Measurements from ENCODE around the gene CAMTA1. TPM values are rescaled to one million over a fixed set of nuclear protein-coding genes. Genes with fewer than 3 reads are reported as not detected.
"Not testable (repeated sequence)": the region's sequence is repeated elsewhere in the genome, so short reads cannot be mapped to it uniquely, and the experiment has no call there.

CAMTA1 gene
- total RNA-seq, 1 experiment from 2014 or later: 219 TPM

DNA sequence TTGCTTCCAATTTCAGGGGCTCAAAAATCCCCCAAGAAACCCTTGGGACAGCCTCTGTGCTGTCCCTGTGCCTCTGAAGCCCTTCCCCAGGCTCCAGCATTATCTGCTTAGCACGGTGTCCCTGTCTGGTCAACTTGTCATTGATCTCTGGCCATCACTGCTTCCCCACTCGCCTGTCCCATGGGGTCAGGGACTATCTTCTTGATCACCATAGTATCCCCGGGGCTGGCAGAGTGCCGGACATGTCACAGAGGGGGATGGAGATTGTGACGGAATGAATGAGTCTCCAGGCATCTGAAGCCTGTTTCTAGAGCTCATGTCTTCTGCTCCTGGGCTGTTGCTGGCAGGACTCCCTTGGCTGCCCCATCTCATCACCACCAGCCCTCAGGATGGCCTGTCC, 886.4 kb downstream of the CAMTA1 start:
- DNase-seq (ENCODE audit: low read depth): no peak

DNA sequence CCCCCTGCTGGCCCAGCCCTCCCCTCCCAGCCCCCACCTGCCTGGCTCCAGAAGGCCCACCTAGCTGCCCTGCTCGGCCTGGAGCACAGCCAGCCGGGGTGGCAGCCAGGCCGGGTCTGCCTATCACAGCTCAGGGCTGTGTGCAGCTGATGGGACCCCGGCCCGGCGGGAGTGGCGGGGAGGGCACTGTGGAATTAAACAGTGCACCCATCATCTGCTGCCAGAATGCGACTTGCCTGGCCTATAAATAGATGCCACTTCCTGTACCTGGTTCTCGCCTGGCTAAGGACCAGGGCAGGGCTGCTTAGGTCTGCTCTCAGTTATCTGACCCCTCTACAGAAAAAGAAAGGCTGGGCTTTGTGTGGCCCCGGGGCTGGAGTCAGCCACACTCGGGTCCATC, 887.6 kb downstream of the CAMTA1 start:
- DNase-seq (ENCODE audit: low read depth): no peak

DNA sequence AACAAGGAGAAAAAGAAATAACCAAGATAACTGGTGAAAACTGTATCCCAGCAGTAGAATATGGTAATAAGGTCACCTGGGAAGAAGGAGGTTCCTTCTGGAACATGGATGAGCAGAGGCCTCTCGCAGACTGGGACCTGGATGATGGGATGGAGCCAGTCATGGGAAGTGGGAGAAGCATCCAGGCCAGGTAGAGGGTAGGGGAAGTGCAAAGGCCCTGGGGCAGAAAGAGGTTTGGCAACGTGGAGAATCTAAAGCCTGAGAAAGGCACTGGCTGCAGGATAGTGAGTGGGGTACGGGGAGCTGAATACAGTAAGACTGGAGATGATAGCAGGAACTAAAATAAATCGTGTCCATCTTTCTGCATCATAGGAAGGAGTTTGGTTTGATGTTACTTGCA, 889.7 kb downstream of the CAMTA1 start:
- no peak for DNase-seq (ENCODE audit: low read depth)

DNA sequence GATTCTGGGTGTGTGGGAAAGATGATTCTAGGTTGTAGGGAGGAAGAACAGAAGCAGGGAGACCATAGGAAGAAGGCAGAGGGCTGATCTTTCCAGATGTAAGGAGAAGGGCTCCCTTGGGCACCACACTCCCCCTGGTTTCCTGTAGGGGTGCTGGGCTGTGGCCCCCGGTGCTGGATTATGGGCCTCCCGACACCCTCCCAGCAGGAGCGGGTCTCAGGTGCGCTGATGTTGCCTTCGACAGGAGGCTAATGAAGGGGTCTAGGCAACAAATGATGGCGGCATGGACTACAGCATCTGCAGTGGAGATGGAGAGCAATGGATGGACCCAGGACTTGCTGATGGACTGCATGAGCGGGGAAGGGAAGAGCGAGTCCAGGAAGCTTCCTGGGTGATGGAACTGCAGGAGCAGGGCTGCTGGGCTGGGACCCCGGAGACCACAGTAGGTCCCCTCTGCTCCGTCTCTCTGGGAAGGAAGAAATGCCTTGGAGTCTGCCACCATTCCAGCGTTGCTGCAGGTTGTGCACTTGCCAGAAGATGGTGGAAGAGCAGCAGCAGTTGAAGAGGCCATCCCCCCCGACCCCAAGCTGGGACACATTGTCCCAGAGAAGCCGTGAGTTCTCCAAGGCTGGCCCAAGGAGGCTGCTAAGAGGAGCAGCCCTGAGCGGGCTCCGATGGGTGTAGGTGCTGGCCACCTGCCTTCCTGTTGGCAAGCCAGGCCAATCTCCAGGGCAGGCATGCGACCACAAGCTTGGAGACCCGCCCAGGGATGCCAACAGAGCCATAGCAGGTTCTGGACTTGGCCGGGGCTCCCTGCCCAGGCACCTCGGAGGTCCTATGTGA, 890.4 kb downstream of the CAMTA1 start:
- DNase-seq (ENCODE audit: low read depth): no peak

DNA sequence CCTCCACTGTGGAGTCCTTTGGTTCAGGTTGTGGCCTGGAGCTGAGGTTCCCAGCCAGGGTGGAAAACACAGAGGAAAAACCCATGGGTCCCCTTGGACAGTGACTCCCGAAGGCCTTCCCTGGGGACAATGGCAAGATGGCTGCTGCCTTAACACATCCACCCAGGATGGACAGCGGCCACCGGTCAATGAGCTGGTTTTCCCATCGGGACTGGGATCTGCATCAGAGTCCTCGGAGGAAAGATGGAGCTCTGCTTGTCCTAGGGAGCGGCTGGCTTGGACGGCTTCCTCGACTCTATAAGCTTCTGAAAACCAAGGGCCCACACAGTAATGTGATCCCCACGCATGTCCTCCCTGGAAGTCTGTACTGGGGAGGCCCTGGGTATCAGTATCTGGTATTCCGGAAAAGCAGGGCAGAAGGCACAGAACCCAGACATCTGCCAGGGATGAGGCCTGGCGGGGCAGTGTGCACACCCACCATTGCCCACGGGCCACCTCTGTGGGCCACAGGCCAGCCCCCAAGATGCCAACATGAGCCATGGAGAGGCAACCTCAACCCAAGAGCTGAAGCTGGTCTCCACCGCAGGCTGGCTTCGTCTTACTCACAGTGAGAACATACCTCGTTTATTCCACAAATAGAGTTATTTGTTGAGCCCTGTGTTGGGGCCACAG, 891.2 kb downstream of the CAMTA1 start:
- no peak for DNase-seq (ENCODE audit: low read depth)

DNA sequence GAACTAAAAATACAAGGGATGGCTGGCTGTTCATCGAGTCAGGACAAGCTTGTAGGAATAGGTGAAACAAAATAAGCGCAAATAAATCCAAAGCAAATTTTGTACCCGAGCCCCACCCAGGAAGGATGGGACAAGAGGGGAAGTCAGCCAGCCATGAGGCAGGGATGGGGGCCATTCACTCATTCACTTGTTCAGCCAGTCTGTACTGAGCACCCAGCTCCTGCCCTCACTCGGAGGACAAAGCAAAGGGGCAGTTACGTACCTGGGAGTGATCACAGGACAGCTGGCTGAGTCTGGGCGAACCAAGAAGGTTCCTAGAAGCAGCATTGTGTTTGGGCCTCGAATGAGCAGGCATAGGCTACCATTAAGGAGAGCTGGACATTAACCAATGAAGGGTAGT, 891.9 kb downstream of the CAMTA1 start:
- no peak for DNase-seq (ENCODE audit: low read depth)

DNA sequence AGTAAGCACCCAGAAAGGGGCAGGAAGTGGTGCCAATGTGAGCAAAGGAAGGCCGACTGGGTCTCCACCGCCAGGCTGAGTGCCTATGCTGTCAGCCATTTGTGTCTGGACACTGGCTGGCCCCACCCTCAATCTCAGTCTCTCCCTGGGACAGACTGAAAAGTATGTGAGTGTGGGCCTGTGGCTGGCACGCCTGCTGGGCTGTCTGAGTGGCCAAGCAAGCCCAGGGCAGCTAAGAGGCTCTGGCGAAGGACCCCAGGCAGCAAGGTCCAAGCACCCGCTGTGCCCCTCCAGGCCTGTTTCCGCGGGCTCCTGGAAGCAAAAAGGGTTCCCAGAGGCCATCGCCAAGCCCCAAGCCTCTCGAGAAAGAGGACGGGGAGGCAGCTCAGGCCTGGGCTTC, 892.6 kb downstream of the CAMTA1 start:
- no peak for DNase-seq (ENCODE audit: low read depth)

DNA sequence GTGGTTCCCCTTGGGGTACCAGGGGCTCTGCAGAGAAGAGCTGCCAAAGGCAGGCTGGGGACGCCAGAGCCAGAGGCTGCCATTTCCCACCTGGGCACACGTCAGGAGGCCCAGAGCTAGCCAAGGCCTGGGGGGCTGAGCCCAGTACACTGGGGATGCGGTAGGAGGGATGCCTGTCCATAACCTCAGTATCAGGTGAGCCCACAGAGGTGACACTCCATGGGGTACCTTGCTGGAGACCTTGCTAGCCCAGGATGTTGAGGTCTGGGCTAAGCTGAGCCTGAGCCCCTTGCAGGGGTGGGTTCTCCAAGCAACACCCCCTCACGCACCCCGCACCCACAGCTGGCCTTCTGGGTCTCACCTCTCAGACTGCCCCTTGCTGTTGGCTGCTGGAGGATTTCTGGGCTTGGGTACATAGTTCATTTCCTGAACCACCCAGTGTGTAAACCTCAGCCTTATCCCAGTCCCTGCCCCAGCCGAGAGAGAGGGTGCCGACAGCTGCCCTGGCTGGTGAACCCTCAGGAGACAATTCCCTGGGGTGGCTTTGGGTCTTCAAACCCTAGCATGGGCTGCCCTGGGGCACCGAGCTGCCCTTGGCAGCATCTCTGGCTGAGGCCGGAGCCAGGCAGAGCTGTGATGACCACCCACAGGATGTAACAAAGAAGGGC, 893.4 kb downstream of the CAMTA1 start:
- DNase-seq (ENCODE audit: low read depth): no peak

DNA sequence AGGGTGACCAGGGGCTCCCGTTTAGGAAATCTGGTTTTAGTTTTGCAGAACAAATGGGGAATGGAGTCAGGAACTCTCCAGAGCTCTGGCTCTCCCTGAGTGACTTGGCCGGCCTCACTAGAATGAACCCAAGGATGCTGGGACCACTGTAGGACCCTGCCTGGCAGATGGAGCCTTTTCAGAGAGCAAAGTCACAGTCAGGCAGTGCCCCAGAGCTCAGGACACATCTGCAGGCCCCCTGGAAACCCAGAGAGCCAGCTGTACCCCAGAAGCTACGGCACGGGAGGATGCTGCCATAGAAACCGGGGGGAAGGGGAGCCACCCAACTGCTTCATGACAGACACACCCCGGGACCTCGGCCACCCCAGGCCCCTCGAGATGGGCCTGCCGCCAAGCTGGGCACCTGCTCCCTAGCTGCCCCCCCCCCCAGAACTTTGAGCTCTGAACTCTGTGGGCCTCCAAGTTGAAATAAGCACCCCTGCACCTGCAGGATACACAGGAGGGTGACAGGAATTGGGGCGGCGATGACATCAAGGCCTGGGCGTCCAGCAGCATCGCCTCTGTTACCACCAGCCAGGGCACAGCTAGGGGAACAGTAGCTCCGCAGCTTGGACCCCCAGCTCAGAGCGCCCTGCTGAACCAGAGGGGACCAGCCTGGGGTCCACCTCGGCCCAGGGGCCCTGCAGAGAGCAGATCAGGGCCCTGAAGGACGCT, 894.1 kb downstream of the CAMTA1 start:
- no peak for DNase-seq (ENCODE audit: low read depth)

DNA sequence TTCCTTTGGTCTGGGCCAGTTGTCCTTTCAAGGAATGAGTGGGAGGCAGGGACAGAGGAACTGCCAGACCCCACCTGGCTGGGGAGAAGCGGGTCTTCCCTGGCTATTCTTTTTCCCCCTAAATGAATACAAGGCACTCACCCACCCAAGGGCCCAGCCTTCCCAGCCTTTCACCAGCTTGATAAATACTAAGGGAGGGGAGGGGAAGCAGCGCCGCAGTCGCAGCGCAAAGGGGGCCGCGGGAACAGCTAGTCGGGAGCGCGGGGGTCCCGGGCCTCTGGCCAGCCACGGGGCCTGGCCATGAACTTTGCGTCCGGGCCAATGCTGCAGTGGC, 894.6 kb downstream of the CAMTA1 start:
- DNase-seq (ENCODE audit: low read depth): no peak

DNA sequence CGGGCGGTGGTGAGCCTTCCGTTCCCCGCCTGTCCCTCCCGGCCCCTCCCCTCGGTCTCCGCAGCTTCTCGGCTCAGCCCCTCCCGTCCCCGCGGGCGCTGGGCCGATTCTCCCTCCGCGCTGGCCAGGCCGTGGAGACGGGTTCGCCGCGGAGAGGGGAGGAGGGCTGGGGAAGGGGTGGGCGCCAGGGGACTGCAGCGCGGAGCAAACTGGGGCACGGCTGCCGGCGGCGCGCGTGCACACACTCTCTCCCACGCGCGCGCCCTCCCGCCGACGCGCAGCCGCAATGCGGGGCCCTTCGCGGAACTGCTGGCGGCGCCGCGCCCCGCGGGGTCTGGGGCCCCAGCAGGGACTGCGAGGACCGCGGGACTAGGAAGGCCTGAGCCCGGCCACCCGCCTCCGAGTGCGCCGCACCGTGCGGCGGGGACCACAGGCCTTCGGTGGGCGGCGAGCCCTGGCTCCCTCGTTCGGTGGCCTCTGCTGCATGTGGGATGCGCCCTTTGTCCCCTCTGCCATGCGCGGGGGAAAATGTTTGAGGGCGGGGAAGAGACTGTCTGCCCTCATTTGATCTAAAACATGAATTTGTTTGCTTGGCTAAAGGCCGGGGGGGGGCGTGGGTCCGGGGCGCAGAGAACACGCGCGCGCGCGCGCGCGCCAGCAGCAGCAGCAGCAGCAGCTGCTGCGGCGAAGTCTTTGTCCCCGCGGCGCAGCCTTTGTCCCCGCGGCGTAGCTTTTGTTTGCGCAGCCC, 895.1 kb downstream of the CAMTA1 start:
- DNase-seq (ENCODE audit: low read depth): peak; percentile 22

DNA sequence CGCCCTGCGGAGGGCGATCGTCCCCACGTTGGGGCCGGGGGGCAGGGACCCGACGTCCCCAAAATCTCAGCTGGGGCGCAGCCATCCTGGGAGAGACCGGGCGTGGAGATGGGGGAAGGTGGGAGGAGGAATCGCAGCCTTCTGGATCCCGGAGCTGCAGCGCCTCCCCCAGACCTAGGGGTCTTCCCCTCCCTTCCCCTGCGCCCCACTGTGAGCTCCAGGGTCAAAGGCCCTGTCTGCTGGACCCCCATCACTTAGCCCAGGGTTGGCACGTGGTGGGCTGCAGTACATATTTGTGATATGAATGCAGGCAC, 895.7 kb downstream of the CAMTA1 start:
- DNase-seq (ENCODE audit: low read depth): no peak

DNA sequence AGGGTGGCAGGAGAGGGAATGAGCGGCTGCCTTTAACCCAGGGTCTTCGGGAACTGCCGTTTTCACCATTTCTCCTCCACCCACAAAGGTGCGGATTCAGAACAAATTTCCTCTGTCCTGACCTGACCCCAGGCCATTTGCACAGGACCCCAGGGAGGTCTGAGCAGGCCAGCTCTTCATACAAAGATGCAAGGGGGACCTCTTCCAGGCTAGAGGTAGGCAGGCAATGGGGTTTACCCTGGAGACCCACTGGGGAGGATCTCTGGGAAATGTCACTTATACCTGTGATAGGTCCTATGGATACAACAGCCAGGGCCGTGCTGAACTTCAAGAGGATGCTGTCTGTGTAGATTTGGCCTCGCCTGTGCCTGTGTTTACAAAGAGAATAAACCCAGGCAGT, 896.1 kb downstream of the CAMTA1 start:
- DNase-seq (ENCODE audit: low read depth): no peak

DNA sequence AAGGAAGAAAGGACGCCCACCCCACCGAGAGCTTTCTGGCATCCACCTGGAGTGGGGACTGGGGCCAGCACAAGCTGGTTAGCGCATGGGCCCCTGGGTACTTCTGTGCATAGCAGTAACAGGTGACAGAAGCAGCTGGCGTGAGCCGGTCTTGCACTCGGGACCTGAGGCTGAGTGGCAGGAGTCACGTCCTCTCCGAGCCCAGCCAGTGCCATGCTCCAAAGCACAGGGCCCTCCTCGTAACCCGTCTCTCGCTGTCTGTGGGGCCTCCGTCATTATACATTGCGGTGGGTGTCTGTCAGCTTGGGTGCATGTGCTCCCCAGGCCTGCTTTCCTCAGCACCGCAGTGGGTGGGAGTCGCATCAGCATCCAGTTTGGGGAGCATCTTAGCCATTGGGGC, 898.3 kb downstream of the CAMTA1 start:
- no peak for DNase-seq (ENCODE audit: low read depth)

DNA sequence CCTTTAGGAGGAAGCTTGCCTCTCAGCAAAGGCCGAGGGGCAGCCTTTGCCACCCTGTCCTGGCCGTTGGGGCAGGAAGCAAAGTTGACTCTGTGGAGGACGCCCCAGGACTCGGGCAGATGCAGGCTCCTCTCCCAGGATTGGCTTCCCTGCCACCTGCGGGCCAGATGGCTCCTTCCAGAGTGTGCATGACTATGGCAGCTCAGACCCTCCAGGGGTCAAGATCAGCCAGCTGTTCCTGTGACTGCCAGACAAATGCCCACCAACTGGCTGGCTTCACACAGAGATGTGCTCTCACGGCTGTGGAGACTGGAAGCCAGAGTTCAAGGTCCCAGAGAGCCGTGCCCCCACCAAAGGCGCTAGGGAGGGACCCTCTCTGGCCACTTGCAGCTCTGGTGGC, 898.9 kb downstream of the CAMTA1 start:
- DNase-seq (ENCODE audit: low read depth): no peak

DNA sequence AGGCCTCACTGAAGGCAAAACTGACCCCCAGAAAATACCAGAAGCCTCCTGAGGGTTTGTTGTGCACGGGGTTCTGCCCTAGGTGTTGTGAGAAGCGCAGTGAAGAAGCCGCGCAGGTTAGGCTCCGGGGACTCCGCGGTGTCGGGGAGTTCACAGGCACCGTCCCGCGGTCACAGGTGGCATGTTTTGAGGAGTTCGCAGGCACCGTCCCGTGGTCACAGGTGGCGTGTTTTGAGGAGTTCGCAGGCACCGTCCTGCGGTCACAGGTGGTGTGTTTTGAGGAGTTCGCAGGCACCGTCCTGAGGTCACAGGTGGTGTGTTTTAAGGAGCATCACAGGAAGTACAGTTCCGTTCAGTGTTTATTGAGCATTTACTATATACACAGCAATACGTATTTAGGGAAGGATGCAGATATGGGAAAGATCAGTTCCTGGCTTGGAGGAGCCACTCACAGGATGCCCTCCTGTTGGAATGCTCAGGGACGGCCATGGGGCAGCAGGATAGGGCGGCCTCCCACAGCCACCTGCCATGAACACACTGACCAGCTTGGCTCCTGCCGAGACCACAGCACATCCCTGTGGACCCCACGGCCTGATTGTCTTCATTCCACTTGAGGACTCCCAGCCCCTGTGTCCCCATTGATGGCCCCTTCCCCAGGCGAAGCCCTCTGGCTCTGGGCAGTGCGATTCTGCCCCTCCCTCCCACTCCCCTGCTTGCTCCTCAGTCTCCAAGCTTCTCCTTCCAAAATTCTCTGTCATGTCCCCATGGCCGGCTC, 899.8 kb downstream of the CAMTA1 start:
- no peak for DNase-seq (ENCODE audit: low read depth)

DNA sequence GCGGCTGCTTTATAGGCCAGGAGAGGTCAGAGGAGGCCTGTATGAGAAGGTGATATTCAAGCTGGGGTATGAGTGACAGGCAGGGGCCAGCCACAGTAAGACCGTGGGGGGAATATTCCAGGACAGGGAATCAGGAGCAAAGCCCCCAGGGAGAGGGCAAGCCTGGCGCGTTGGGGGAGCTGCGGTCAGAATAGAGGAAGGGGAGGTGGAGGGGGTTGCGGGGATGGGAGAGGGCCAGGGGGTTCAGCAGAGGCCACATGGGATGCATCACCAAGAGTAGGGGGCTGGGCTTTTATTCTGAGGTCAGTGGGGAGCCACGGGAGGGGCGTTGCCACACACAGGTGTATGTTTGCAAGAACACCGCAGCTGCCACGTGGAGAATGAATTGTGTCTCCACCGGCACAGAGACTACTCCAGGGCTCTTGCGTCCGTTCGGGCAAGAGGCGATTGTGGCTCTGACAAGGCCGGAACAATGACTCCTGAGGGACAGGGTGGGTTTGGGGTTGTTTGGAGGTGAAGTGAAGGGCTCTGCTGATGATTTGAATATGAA, 901.1 kb downstream of the CAMTA1 start:
- DNase-seq (ENCODE audit: low read depth): no peak

DNA sequence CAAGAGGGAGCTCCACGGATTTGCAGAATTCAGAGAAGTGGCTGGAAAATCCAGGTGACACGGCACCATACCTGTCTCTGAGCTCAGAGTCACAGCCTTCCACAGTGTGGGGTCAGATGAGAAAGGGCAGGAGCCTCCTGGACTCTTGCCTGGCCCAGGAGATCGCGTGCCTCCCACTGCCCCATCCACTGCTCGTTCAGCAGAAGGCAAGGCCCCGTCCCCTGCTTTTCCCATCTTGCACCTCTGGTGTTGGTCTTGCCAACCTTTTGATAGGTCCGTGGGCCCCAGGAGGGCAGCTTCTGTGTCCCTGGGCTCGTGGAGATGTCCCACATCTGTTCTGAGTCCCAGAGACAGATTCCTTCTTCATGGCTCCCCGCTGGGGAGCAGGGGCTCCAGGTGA, 902.2 kb downstream of the CAMTA1 start:
- no peak for DNase-seq (ENCODE audit: low read depth)

DNA sequence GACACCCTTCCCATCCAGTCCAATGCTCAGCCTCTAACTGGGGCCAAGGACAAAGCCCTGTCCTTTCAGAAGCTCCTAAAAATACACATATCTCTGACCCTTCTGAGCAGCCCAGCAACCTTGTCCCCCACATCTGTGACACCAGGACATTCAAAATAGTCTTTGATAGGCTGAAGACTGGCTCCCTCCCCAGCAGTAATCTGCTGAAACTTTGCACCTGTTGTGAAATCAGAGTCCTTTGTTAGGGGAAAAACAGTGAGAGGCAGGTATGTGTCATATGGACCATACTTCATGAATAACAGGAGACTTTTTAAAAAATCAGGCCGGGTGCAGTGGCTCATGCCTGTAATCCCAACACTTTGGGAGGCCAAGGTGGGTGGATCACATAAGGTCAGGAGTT, 903.4 kb downstream of the CAMTA1 start:
- DNase-seq (ENCODE audit: low read depth): no peak

DNA sequence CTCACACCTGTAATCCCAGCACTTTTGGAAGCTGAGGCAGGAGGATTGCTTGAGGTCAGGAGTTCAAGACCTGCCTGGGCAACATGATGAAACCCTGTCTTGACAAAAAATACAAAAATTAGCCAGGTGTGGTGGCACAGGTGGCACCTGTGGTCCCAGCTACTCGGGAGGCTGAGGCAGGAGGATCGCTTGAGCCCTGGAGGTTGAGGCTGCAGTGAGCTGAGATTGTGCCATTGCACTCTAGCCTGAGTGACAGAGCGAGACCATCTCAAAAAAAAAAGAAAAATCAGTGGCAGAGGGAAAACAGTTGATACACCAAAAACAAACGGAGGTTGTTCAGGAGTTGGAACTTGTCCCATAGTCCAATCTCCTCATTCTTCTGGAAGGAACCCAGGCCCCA, 904.1 kb downstream of the CAMTA1 start:
- DNase-seq (ENCODE audit: low read depth): not testable (repeated sequence)

DNA sequence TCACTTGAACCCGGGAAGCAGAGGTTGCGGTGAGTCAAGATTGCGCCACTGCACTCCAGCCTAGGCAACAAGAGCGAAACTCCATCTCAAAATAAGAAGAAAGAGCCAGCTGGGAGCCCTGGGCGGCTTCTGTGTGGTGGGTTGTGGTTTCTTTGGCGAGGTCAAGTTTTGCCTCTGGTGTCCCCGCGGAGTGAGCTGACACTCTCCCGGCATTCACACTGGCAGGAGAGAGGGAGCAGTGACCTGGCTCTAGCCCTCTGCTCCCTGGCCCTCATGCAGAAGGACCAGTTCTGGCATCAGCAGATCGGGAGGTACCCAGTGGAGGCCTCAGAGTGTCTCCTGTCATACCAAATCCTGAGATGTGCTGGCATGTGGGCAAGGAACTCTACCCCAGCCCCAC, 904.8 kb downstream of the CAMTA1 start:
- DNase-seq (ENCODE audit: low read depth): no peak
